Lower lobe of right lung (tissue), 2 donors: ENCODE results near the gene ZSWIM5. TPM values are rescaled to one million over a fixed set of nuclear protein-coding genes. Genes with fewer than 3 reads are reported as not detected.
"Not testable (repeated sequence)": the region's sequence is repeated elsewhere in the genome, so short reads cannot be mapped to it uniquely, and the experiment has no call there.

Experiments
- ATAC-seq, 2 donors: fragments of 200-7000 bp; cut with Tn5 transposase; one replicate each; pipeline ENCODE4 v1.9.1; 2020 to 2022; ENCODE audit warnings: mild to moderate bottlenecking in 2 of 2, moderate library complexity in 2 of 2
- DNase-seq: peaks from one replicate; pipeline ENCODE4 v3.0.0-alpha.2; 2020
- H3K27ac ChIP-seq: fragments of 200-600 bp; one replicate; pipeline ENCODE4 v1.8.0; 2022
- H3K27me3 ChIP-seq: fragments of 200-600 bp; one replicate; pipeline ENCODE4 v1.8.0; 2022; ENCODE audit warnings: low read depth
- H3K36me3 ChIP-seq: fragments of 200-600 bp; one replicate; pipeline ENCODE4 v1.8.0; 2022; ENCODE audit warnings: mild to moderate bottlenecking
- H3K4me1 ChIP-seq: fragments of 200-600 bp; one replicate; pipeline ENCODE4 v1.8.0; 2022
- H3K4me3 ChIP-seq: fragments of 200-600 bp; one replicate; pipeline ENCODE4 v1.8.0; 2022; ENCODE audit warnings: mild to moderate bottlenecking
- H3K9me3 ChIP-seq: fragments of 200-600 bp; one replicate; pipeline ENCODE4 v1.8.0; 2022
- intact Hi-C: fragments of 100-400 bp; cut with DNase I; formaldehyde crosslinking; loops from one replicate; pipeline ENCODE4 v1.11.0; 2022
- total RNA-seq: library from RNA; stranded (reverse); fragmentation: NEBNext Ultra II Directional; extraction: Animal tissue kit (Norgen Biotek cat#: 25700); gene quantifications from one replicate; pipeline ENCODE4 v1.2.1, GENCODE V29; 2021
- TF ChIP-seq, protein P1 (sequence below): fragments of 200-600 bp; IDR thresholded peaks from one replicate; pipeline ENCODE4 v1.8.0; 2022; ENCODE audit warnings: antibody characterized with exemption, mild to moderate bottlenecking
- donor health status: DM: no; HTN: yes; CAD: no; lungs with severe emphysema.

ZSWIM5 gene
- total RNA-seq, 1 donor from 2014 or later: 3.6 TPM

DNA sequence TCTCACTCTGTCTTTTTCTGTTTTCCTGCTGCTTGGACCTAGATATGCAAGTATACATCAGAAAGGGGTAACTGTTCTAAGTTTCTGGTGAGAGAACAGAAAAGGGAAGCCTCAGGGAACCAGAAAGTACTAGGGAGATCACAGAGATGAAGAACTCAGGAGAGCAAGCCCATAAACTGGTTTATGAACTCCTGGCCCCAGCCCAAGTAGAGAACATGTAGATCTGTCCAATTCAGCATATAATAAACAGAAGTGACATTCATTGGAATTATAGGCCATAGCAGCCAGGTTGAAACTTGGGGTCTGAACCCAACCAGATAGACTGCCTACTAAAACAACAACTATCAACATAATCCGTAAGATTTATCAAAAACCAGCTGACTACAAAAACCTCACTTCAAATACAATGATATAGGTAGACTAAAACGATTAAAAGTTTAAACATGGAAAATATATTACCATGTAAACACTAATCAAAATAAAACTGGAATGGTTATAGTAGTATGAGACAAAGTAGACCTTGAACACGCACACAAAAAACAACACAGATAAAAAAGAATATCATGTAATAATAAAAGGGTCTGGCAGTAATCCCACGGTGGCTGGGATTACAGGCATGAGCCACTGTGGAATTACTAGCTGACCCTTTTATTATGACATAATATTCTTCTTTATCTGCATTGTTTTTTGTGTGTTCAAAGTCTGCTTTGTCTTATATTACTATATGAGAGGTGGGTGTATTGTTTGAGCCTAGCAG lies 65.0 kb downstream of the ZSWIM5 start:
- intact Hi-C loops: no loop called here
- H3K36me3 ChIP-seq: no peaks in the 10 kb centered on the region
- no peaks in the 10 kb centered on the region for H3K4me1 ChIP-seq
- DNase-seq (no peak), ATAC-seq (no peak)
- no peak overlapping the region for H3K4me3 ChIP-seq
- no peak overlapping the region for H3K27ac ChIP-seq
- H3K9me3 ChIP-seq: no peaks in the 10 kb centered on the region
- TF ChIP-seq, protein P1, sequence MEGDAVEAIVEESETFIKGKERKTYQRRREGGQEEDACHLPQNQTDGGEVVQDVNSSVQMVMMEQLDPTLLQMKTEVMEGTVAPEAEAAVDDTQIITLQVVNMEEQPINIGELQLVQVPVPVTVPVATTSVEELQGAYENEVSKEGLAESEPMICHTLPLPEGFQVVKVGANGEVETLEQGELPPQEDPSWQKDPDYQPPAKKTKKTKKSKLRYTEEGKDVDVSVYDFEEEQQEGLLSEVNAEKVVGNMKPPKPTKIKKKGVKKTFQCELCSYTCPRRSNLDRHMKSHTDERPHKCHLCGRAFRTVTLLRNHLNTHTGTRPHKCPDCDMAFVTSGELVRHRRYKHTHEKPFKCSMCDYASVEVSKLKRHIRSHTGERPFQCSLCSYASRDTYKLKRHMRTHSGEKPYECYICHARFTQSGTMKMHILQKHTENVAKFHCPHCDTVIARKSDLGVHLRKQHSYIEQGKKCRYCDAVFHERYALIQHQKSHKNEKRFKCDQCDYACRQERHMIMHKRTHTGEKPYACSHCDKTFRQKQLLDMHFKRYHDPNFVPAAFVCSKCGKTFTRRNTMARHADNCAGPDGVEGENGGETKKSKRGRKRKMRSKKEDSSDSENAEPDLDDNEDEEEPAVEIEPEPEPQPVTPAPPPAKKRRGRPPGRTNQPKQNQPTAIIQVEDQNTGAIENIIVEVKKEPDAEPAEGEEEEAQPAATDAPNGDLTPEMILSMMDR: no peak
- H3K27me3 ChIP-seq: no peaks in the 10 kb centered on the region

DNA sequence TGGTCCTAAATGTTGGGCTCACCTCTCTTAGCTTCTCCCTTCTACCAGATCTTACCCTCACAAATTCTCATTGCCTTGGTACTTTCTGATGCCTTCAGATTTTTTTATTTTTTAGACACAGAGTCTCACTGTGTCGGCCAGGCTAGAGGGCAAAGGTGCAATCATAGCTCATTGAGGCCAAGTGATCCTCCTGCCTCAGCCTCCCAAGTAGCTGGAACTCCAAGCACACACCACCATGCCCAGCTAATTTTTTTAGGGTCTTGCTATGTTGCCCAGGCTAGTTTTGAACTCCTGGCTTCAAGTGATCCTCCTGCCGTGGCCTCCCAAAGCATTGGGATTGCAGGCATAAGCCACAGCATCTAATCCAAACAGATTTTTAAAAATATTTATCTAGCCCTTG lies 69.4 kb downstream of the ZSWIM5 start:
- Histone ChIP-seq H3K9me3 (no peaks in the 10 kb centered on the region), H3K36me3 (no peaks in the 10 kb centered on the region), H3K4me3 (no peak overlapping the region), H3K27ac (no peak overlapping the region), H3K27me3 (no peaks in the 10 kb centered on the region), H3K4me1 (no peaks in the 10 kb centered on the region)
- no peak for DNase-seq
- ATAC-seq: no peak
- TF ChIP-seq, protein P1: no peak
- intact Hi-C loops: no loop called here

DNA sequence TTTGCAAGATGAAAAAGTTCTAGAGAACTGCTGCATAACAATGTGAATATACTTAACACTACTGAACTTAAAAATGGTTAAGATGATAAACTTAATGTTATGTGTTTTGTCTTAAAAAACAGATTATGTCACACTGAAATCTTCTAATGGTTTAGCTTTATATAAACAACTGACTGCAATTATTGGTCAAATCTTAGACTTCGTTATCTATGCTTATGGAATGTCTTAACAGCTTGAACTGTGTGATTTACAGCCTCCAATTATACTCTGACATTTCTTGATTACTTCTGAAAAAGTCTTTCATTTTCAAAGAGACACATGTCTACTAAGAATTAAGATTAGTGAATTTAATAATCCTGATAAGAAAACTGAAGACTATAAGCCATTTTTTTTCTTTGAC lies 71.1 kb downstream of the ZSWIM5 start:
- H3K4me1 ChIP-seq: no peaks in the 10 kb centered on the region
- H3K27ac ChIP-seq: no peak overlapping the region
- TF ChIP-seq, protein P1: no peak
- no peak overlapping the region for H3K4me3 ChIP-seq
- no peaks in the 10 kb centered on the region for H3K27me3 ChIP-seq
- no peak for ATAC-seq
- H3K36me3 ChIP-seq: no peaks in the 10 kb centered on the region
- intact Hi-C loops: no loop called here
- DNase-seq: no peak
- no peaks in the 10 kb centered on the region for H3K9me3 ChIP-seq

DNA sequence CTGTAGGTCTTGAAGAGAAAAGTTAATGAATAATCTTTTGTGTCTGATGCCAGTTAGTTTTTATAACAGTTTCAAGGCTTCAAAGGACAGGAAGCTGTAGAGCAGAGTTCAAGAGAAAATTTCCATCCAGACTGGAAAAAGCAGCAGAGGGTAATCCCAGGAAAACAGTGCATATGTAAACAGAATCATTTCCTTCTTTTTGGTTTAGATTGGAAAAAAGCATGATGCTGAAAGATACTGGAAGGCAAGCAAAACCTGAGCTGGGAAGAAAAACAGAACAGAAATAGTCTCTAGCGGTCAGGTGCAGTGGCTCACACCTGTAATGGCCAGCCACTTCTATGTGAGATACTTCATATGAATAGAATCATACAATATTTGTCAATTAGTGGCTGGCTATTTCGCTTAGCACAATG lies 71.9 kb downstream of the ZSWIM5 start:
- H3K36me3 ChIP-seq: no peaks in the 10 kb centered on the region
- TF ChIP-seq, protein P1: no peak
- H3K27me3 ChIP-seq: no peaks in the 10 kb centered on the region
- H3K27ac ChIP-seq: no peak overlapping the region
- intact Hi-C loops: no loop called here
- ATAC-seq (no peak), DNase-seq (no peak)
- no peak overlapping the region for H3K4me3 ChIP-seq
- H3K4me1 ChIP-seq: no peaks in the 10 kb centered on the region
- H3K9me3 ChIP-seq: no peaks in the 10 kb centered on the region

DNA sequence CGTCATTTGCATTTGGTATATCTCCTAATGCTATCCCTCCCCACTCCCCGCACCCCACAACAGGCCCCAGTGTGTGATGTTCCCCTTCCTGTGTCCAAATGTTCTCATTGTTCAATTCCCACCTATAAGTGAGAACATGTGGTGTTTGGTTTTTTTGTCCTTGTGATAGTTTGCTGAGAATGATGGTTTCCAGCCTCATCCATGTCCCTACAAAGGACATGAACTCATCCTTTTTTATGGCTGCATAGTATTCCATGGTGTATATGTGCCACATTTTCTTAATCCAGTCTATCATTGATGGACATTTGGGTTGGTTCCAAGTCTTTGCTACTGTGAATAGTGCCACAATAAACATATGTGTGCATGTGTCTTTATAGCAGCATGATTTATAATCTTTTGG lies 73.7 kb downstream of the ZSWIM5 start:
- DNase-seq, ATAC-seq, H3K36me3 ChIP-seq, H3K4me1 ChIP-seq, H3K27ac ChIP-seq, H3K4me3 ChIP-seq, intact Hi-C loops, H3K9me3 ChIP-seq, H3K27me3 ChIP-seq: not testable (repeated sequence)

DNA sequence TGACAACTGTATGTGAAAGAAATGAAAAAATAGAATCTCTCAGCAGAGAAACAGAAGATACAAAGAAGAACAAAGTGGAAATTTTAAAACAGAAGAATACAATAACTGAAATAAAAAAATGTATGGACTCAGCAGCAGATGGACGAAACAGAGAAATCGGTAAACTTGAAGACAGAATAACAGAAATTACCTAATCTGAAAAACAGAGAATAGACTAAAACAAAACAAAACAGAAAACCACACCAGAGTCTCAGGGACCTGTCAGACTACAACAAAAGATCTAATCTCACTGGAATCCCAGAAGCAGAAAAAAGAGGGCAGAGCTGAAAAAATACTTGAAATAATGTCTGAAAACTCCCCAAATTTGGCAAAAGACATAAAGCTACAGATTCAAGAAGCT lies 83.0 kb downstream of the ZSWIM5 start:
- H3K4me1 ChIP-seq: no peaks in the 10 kb centered on the region
- no peaks in the 10 kb centered on the region for H3K27me3 ChIP-seq
- no peak for DNase-seq
- no peak overlapping the region for H3K27ac ChIP-seq
- ATAC-seq: no peak
- intact Hi-C loops: no loop called here
- TF ChIP-seq, protein P1: no peak
- no peaks in the 10 kb centered on the region for H3K36me3 ChIP-seq
- H3K9me3 ChIP-seq: no peaks in the 10 kb centered on the region
- no peak overlapping the region for H3K4me3 ChIP-seq
